Neural progenitor cell (in vitro differentiated cells): ENCODE results near the gene NFASC. TPM values are rescaled to one million over a fixed set of nuclear protein-coding genes. Genes with fewer than 3 reads are reported as not detected.
A peak's percentile ranks its signal among the peaks of the same experiment; 100 is the strongest.

Experiments
- DNase-seq: peaks from one replicate; pipeline ENCODE4 v3.0.0-alpha.2; 2016; ENCODE audit warnings: low spot score
- H2AFZ ChIP-seq: fragments of 200-600 bp; sonication (generic); replicated peaks from 2 replicates; pipeline ENCODE4 v1.6.1; 2016; ENCODE audit warnings: antibody characterized with exemption
- H3F3A ChIP-seq: fragments of 200-600 bp; sonication (generic); 2 replicates; pipeline ENCODE4 v1.6.1; 2016; ENCODE audit warnings: antibody characterized with exemption, low read depth
- H3K27ac ChIP-seq: fragments of 200-600 bp; sonication (generic); 2 replicates; pipeline ENCODE4 v1.5.1; 2016; ENCODE audit warnings: mild to moderate bottlenecking
- H3K27me3 ChIP-seq: fragments of 200-600 bp; sonication (generic); 2 replicates; pipeline ENCODE4 v1.6.1; 2016; ENCODE audit warnings: mild to moderate bottlenecking, moderate library complexity
- H3K36me3 ChIP-seq: fragments of 200-600 bp; sonication (generic); 2 replicates; pipeline ENCODE4 v1.5.1; 2016
- H3K4me1 ChIP-seq: fragments of 200-600 bp; sonication (generic); 2 replicates; pipeline ENCODE4 v1.6.1; 2016; ENCODE audit warnings: mixed run types
- H3K4me2 ChIP-seq: fragments of 200-600 bp; sonication (generic); 2 replicates; pipeline ENCODE4 v1.6.1; 2016
- H3K4me3 ChIP-seq: fragments of 200-600 bp; sonication (generic); 2 replicates; pipeline ENCODE4 v1.5.1; 2016
- H3K79me2 ChIP-seq: fragments of 200-600 bp; sonication (generic); 2 replicates; pipeline ENCODE4 v1.6.1; 2016; ENCODE audit warnings: low read depth
- H3K9ac ChIP-seq: fragments of 200-600 bp; sonication (generic); 2 replicates; pipeline ENCODE4 v1.6.1; 2016
- H3K9me3 ChIP-seq: fragments of 200-600 bp; sonication (generic); 2 replicates; pipeline ENCODE4 v1.5.1; 2016; ENCODE audit warnings: low read depth
- H4K20me1 ChIP-seq: fragments of 200-600 bp; sonication (generic); 2 replicates; pipeline ENCODE4 v1.6.1; 2016; ENCODE audit warnings: low read depth
- H3K27ac Mint-ChIP-seq: 3 replicates; pipeline ENCODE4 v1.8.0; 2021; ENCODE audit warnings: mixed read lengths
- H3K27me3 Mint-ChIP-seq: 2 replicates; pipeline ENCODE4 v1.8.0; 2022; ENCODE audit warnings: low read depth, mild to moderate bottlenecking, inconsistent platforms, moderate library complexity, mixed read lengths; ENCODE audit not compliant: insufficient read depth
- H3K36me3 Mint-ChIP-seq: 3 replicates; pipeline ENCODE4 v1.8.0; 2021; ENCODE audit warnings: mixed read lengths
- H3K4me1 Mint-ChIP-seq: 3 replicates; pipeline ENCODE4 v1.8.0; 2021; ENCODE audit warnings: mixed read lengths
- H3K4me3 Mint-ChIP-seq: 3 replicates; pipeline ENCODE4 v1.8.0; 2021; ENCODE audit warnings: mild to moderate bottlenecking, moderate library complexity, mixed read lengths
- H3K9me3 Mint-ChIP-seq: 3 replicates; pipeline ENCODE4 v1.8.0; 2020; ENCODE audit warnings: mixed read lengths
- CTCF ChIP-seq: fragments of 200-600 bp; sonication (generic); IDR thresholded peaks from 2 replicates; pipeline ENCODE4 v1.5.1; 2017; ENCODE audit warnings: antibody characterized with exemption, mild to moderate bottlenecking
- EZH2 ChIP-seq: fragments of 200-600 bp; sonication (generic); IDR thresholded peaks from 2 replicates; pipeline ENCODE4 v1.6.1; 2017; ENCODE audit warnings: antibody characterized with exemption, mild to moderate bottlenecking, moderate library complexity
- EZH2phosphoT487 ChIP-seq: fragments of 200-600 bp; sonication (generic); IDR thresholded peaks from 2 replicates; pipeline ENCODE4 v1.6.1; 2017; ENCODE audit warnings: antibody characterized with exemption
- total RNA-seq: library from RNA; depleted of rRNA; stranded (reverse); fragments of >200 nt; gene quantifications from 2 replicates; pipeline ENCODE4 v1.2.3, GENCODE V29; 2015; ENCODE audit warnings: low replicate concordance

Gene NFASC
- total RNA-seq, 1 donor from 2014 or later = 2.5 TPM

- H3K36me3 Mint-ChIP-seq = no peaks in the 10 kb centered on the region
- Histone ChIP-seq H3K36me3 (no peaks in the 10 kb centered on the region), H3K79me2 (no peaks in the 10 kb centered on the region), H3K9me3 (no peaks in the 10 kb centered on the region), H4K20me1 (no peaks in the 10 kb centered on the region), H2AFZ (peak overlapping the region; percentile 46), H3K27me3 (no peaks in the 10 kb centered on the region), H3F3A (peaks cover under 1% of the 10 kb centered on the region), H3K4me1 (peaks cover 4% of the 10 kb centered on the region), H3K9ac (no peak overlapping the region), H3K27ac (no peak overlapping the region), H3K4me3 (no peak overlapping the region), H3K4me2 (peak overlapping the region; percentile 19)
- no peaks in the 10 kb centered on the region for H3K9me3 Mint-ChIP-seq
- peak overlapping the region; percentile 53 for H3K27ac Mint-ChIP-seq
- H3K4me3 Mint-ChIP-seq = no peak overlapping the region
- peaks cover 23% of the 10 kb centered on the region for H3K4me1 Mint-ChIP-seq
- no peak for TF ChIP-seq EZH2
- TF ChIP-seq EZH2phosphoT487 = no peak
- TF ChIP-seq CTCF = peak; percentile 97
- peak; percentile 89 for DNase-seq
- H3K27me3 Mint-ChIP-seq = peaks cover 18% of the 10 kb centered on the region
Measured at GRCh38 chr1:205061665-205062069, 191.0 kb downstream of the NFASC start.

GRCh38 chr1:205062319-205062718 lies 191.7 kb downstream of the NFASC start:
- no peak for DNase-seq
- H3K9me3 ChIP-seq = no peaks in the 10 kb centered on the region
- no peaks in the 10 kb centered on the region for H3F3A ChIP-seq
- H3K27me3 ChIP-seq = no peaks in the 10 kb centered on the region
- no peaks in the 10 kb centered on the region for H3K36me3 ChIP-seq
- H3K4me1 ChIP-seq = peaks cover 3% of the 10 kb centered on the region
- TF ChIP-seq EZH2phosphoT487 (no peak), CTCF (no peak), EZH2 (no peak)
- H4K20me1 ChIP-seq = no peaks in the 10 kb centered on the region
- peaks cover 18% of the 10 kb centered on the region for H3K27me3 Mint-ChIP-seq
- peaks cover 18% of the 10 kb centered on the region for H3K4me1 Mint-ChIP-seq
- no peak overlapping the region for H3K4me3 Mint-ChIP-seq
- no peak overlapping the region for H3K4me2 ChIP-seq
- H3K27ac Mint-ChIP-seq = peak overlapping the region; percentile 66
- no peaks in the 10 kb centered on the region for H3K79me2 ChIP-seq
- no peaks in the 10 kb centered on the region for H3K36me3 Mint-ChIP-seq
- no peak overlapping the region for H3K4me3 ChIP-seq
- no peak overlapping the region for H2AFZ ChIP-seq
- no peak overlapping the region for H3K9ac ChIP-seq
- H3K9me3 Mint-ChIP-seq = no peaks in the 10 kb centered on the region
- H3K27ac ChIP-seq = no peak overlapping the region

GRCh38 chr1:205062895-205063294 lies 192.2 kb downstream of the NFASC start:
- peaks cover 17% of the 10 kb centered on the region for H3K4me1 Mint-ChIP-seq
- Histone ChIP-seq H3K4me3 (no peak overlapping the region), H3K27ac (no peak overlapping the region), H3K9ac (no peak overlapping the region), H3K27me3 (no peaks in the 10 kb centered on the region), H4K20me1 (no peaks in the 10 kb centered on the region), H3F3A (no peaks in the 10 kb centered on the region), H3K9me3 (no peaks in the 10 kb centered on the region), H3K79me2 (no peaks in the 10 kb centered on the region), H3K4me2 (no peak overlapping the region), H3K4me1 (peaks cover 3% of the 10 kb centered on the region), H3K36me3 (no peaks in the 10 kb centered on the region), H2AFZ (no peak overlapping the region)
- no peak overlapping the region for H3K4me3 Mint-ChIP-seq
- no peak overlapping the region for H3K27ac Mint-ChIP-seq
- H3K27me3 Mint-ChIP-seq = peaks cover 18% of the 10 kb centered on the region
- TF ChIP-seq CTCF (no peak), EZH2phosphoT487 (no peak), EZH2 (no peak)
- H3K36me3 Mint-ChIP-seq = no peaks in the 10 kb centered on the region
- no peak for DNase-seq
- H3K9me3 Mint-ChIP-seq = no peaks in the 10 kb centered on the region
